GM18499 (cell line): ENCODE data around the gene BMP8A.

Source experiments
- ATAC-seq: cut with Tn5 transposase; IDR thresholded peaks from one replicate; pipeline ENCODE4 v1.9.1; 2021; ENCODE audit warnings: moderate number of reproducible peaks; ENCODE audit not compliant: insufficient read depth, unreplicated experiment

The BMP8A gene

DNA sequence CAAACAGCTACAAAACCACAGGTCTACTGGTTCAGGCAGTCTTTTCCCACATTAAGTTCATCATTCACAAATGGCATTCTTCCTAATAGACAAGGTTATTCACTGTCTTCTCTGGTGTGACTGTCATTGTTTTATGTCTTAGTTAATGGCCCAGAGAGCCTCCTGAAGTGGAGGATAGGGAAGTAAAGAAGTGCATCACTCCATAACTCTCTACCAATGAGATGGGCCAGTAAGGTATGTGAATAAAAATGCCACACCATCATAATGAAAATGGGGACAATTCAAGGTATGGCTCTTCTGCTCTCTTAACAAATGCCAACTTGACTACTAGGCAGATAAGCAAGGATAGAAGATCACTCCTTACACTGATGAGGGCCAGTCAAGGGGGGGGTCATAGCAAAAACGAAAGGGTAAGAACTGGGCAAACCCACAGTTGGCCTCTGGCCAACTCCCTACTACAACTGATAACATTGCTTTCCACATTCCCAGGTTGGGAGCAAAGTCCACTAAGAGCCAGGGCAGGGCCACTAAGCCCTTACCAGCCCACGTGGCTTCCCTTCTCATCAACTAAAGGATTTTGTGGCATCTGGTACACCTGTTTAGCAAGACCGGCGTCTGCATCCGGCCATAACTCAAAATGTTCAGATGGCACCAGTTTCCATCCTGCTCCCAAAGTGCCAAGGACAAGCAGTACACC lies 75.2 kb downstream of the BMP8A start:
- ATAC-seq = no peak

GRCh38 chr1:39567302-39567701 lies 75.9 kb downstream of the BMP8A start:
- ATAC-seq = no peak

DNA sequence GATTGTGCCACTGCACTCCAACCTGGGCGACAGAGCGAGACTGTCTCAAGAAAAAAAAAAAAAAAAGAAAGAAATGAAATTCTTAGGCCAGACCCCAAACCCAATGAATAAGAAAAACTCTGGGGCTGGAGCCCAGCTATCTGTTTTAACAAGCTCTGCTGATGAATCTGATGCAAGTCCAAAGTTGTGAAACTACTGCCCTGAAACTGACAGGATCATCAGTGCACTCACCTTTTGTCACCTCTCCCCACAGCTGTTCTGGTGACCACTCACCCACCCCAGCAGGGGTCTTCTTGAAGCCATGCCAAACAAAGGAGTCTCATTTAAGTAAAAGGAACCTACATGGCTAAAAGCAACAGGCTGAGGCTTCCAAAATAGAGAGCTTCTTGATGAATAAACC lies 76.8 kb downstream of the BMP8A start:
- ATAC-seq = no peak

DNA sequence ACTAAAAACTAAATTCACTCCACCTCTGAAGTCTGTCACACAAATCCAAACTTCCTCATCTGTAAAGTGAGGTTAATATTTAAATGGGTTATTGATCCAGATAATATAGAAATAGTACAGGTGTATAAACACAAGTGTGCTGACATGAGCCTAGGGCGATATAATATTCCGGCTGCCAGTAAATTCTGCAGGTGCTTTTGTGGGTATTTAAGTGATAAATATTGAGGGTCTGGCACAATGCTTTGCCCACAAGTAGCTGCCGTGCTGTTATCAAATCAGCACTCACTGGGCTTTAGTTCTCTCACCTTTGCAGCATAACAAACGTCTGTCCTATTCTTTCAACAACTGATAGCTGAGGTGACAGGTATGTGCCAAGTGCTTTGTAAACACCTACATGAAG lies 77.6 kb downstream of the BMP8A start:
- ATAC-seq = no peak

DNA sequence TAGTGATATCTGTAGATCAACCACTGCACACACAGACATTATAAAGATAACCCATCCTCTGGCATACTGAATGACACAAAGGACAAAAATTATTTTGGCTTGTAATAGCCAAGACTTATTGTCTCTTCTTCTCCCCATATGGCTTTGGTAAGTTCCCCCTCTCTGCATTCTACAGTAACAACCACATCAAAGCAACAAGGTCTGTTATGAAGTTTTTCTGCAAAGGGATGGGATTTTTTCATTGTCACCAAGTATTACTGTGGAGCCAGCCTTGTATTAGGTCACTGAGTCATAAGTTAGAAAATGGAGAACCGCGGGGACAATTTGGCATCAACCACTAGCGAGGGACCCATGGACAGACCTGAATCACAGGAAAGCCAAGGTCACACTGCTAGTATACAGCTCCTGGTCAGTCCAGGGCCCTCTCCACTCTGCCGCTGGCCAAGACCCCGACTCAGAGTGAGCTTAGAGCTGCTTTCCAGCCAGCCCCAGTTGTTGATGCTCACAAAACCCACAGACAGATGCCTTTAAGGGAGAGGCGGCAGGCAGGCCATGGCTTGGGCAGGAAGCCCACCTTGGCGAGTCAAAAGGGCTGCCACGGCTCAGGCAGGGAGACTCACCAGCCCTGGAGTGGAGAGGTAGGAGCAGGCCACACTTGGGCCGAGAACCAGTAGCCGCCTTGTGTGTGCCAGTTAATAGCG lies 79.2 kb downstream of the BMP8A start:
- ATAC-seq = no peak

DNA sequence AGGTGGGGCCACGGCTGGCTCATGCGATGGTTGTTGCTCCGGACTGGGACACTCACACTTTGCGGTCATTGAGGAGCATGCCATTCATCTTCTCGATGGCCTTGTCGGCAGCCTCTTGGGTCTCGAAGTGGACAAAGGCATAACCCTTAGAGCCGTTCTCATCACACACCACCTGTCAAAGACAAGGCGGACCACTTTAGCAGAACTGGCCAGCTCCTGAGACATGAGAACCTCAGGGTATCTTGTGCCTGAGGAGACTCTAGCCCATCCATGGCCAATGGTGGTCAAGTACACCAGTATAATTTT lies 79.7 kb downstream of the BMP8A start:
- no peak for ATAC-seq

DNA sequence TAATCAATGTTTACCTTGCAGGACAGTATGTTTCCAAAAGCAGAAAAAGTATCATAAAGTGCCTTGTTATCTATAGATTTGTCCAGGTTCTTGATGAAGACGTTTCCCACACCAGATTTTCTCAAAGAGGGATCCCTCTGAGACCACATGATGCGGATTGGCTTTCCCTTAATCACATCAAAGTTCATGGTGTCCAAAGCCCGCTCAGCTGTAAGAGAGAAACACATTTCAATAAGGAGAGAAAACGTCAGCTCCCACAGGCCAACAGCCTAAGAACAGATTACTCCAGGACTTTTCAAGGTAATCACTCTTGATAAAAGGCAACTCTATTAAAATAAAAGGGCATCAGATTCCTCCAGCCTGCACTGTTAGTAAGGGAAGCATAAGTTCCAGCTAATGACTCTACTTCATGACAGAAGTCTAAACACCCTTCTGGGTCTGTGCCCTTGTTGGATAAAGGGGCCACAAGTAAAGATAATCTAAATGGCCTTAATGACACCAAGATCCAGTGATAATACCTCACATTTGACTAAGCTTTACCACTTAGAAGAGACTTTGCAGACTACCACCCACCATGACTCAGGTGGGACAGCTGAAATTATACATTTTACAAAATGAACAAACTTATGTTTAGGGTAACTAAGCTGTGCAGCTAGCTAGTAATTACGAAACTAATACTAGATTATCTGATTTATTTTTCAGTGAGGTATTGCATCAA lies 81.1 kb downstream of the BMP8A start:
- no peak for ATAC-seq

DNA sequence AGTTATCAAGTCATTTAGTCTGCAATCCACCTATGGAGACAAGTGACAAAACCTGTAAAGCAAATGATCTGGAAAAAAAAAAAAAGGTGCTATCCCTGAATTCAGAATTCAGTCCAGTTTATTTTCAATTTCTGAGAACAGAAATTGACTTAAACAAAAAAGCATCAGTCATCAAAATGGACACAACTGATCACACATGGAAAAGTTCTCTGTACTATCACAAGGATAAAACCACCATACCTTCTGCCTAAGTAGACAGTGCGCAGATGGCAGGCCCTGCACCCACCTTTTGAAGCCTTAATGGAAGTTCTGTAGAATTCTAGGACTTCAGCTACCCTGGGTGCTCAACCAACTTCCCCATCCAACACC lies 81.6 kb downstream of the BMP8A start:
- no peak for ATAC-seq

GRCh38 chr1:39573736-39574624 lies 82.5 kb downstream of the BMP8A start:
- no peak for ATAC-seq

GRCh38 chr1:39574646-39575045 lies 83.2 kb downstream of the BMP8A start:
- no peak for ATAC-seq
